Vein endothelial cell (primary cell): ENCODE data around the gene C16orf90. TPM values are rescaled to one million over a fixed set of nuclear protein-coding genes. Genes with fewer than 3 reads are reported as not detected.

Experiments used
- small RNA-seq: library from RNA; depleted of rRNA; stranded (forward); fragments of <200 nt; gene quantifications from one replicate; pipeline ENCODE3, GENCODE V24; 2012
- total RNA-seq: library from RNA; depleted of rRNA; stranded (reverse); fragments of >200 nt; gene quantifications from 2 replicates; pipeline ENCODE4 v1.2.3, GENCODE V29; 2012

C16orf90 gene, protein sequence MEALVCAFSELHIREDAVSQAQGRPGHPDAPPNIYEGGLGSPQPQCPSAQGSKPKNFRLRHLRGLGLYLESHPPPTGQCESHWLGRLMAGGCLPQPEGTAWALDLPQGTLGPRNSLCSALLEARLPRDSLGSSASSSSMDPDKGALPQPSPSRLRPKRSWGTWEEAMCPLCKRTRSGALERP
- not detected in 2 replicates for total RNA-seq

DNA sequence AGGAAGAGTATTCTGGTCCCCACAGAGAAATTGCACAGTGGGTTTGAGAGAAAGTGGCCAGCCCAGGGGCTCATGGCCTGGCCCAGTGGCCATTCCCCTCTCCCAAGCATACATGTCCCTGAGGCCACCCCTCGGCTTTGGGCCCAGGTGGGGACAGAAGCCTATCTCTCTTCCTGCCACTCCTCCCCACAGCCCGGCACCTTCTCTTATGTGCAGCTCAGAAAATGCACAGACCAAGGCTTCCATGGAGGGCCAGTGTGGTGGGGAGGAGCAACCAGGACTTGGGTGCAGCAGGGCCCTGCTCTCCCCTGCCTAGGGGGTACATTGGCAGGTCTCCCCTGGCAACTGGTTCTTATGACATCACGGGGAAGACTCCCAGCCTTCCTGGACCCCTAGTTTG is at the start of gene C16orf90:
Gene C16orf90, minus strand, starts transcription at position 314 of the 400 bp plus-strand sequence. Its CDS starts 68 bp downstream, at position 246.

Small RNA genes lying within 50 kb of the gene (small RNA-seq; reads per million reads assigned to genes)
- not detected for gene MIR6126

Other genes starting within 250 kb of the C16orf90 start
- gene MEFV, start 238.9 kb downstream of the C16orf90 start, total RNA-seq: not detected in 2 replicates
- gene ZNF263, start 212.0 kb downstream of the C16orf90 start, total RNA-seq: 46.0 and 55.9 TPM in 2 replicates
- 3.6 and 5.1 TPM in 2 replicates for gene TIGD7, start 190.1 kb downstream of the C16orf90 start, total RNA-seq
- gene ZNF75A, start 190.0 kb downstream of the C16orf90 start, total RNA-seq: 24.8 and 25.5 TPM in 2 replicates
- not detected in 2 replicates for gene OR2C1, start 139.6 kb downstream of the C16orf90 start, total RNA-seq
- 11.4 and 13.7 TPM in 2 replicates for gene ZSCAN32, start 94.5 kb downstream of the C16orf90 start, total RNA-seq
- gene ZNF174, start 94.3 kb downstream of the C16orf90 start, total RNA-seq: 9.6 and 10.8 TPM in 2 replicates
- 2.5 and 2.9 TPM in 2 replicates for gene ZNF597, start 52.0 kb downstream of the C16orf90 start, total RNA-seq
- gene NAA60, start 51.8 kb downstream of the C16orf90 start, total RNA-seq: 19.3 and 21.2 TPM in 2 replicates
- 9.5 and 10.1 TPM in 2 replicates for gene CLUAP1, start 5.5 kb upstream of the C16orf90 start, total RNA-seq
- gene NLRC3, start 81.9 kb upstream of the C16orf90 start, total RNA-seq: 1.9 and 2.6 TPM in 2 replicates
- gene SLX4, start 116.1 kb upstream of the C16orf90 start, total RNA-seq: 5.6 and 6.9 TPM in 2 replicates
- 10.8 and 10.9 TPM in 2 replicates for gene DNASE1, start 159.2 kb upstream of the C16orf90 start, total RNA-seq
- gene TRAP1, start 222.0 kb upstream of the C16orf90 start, total RNA-seq: 99.4 and 110 TPM in 2 replicates